SW480 (cell line): ENCODE data around the gene TMEM18.

Experiments used
- DNase-seq: peaks from one replicate; pipeline ENCODE4 v3.0.0-alpha.2; 2016; ENCODE audit warnings: low spot score

The TMEM18 gene

GRCh38 chr2:618005-618404, 59.2 kb downstream of the TMEM18 start:
- DNase-seq = no peak
